Right cardiac atrium (tissue), 5 donors: ENCODE measurements around the gene CTDSPL. TPM values are rescaled to one million over a fixed set of nuclear protein-coding genes. Genes with fewer than 3 reads are reported as not detected.
A peak's percentile ranks its signal among the peaks of the same experiment; 100 is the strongest.
"Not testable (repeated sequence)": the region's sequence is repeated elsewhere in the genome, so short reads cannot be mapped to it uniquely, and the experiment has no call there.

Experiments used
- ATAC-seq, 2 donors: fragments of 200-7000 bp; cut with Tn5 transposase; one replicate each; pipeline versions ENCODE4 v1.8.0 to v1.9.1; 2020; ENCODE audit warnings: moderate library complexity in 2 of 2, mild to moderate bottlenecking in 1 of 2
- DNase-seq, 3 donors: peaks; one replicate each; pipeline ENCODE4 v3.0.0-alpha.2; 2020
- H3K27ac ChIP-seq: one replicate; pipeline ENCODE4 v1.5.1; 2013; ENCODE audit warnings: mild to moderate bottlenecking, low read length, control low read depth, moderate library complexity
- H3K27me3 ChIP-seq: one replicate; pipeline ENCODE4 v1.6.1; 2013; ENCODE audit not compliant: control insufficient read depth, insufficient read depth
- H3K4me1 ChIP-seq: one replicate; pipeline ENCODE4 v1.6.1; 2013; ENCODE audit warnings: low read length; ENCODE audit not compliant: control insufficient read depth, insufficient read depth
- H3K4me3 ChIP-seq: one replicate; pipeline ENCODE4 v1.5.1; 2013; ENCODE audit warnings: low read length, control low read depth
- H3K9me3 ChIP-seq: one replicate; pipeline ENCODE4 v1.6.1; 2013; ENCODE audit warnings: low read length; ENCODE audit not compliant: control insufficient read depth
- WGBS: extraction: QIAGEN DNeasy Blood & Tissue Kit; methylation state at CpG from one replicate; pipeline ENCODE4 v1.1.7; 2013; 5-methylcytosine and 5-hydroxymethylcytosine counted together
- intact Hi-C, 4 donors: fragments of 100-400 bp; cut with DNase I; formaldehyde crosslinking; loops; one replicate each; pipeline versions ENCODE4 v1.11.0 to v1.14.0; 2022 to 2023
- long read RNA-seq, 4 donors: library from polyadenylated mRNA; unstranded; transcript quantifications; one replicate each; pipeline ENCODE4 v2.0.0, GENCODE V29; 2020 to 2021
- polyA plus RNA-seq: library from polyadenylated mRNA; stranded (reverse); fragments of 200-250 nt; gene quantifications from one replicate; pipeline ENCODE4 v1.2.3, GENCODE V29; 2013
- total RNA-seq, 4 donors: library from RNA; stranded (reverse); fragmentation: NEBNext Ultra II Directional; extraction: Animal tissue kit (Norgen Biotek cat#: 25700); gene quantifications; one replicate each; pipeline ENCODE4 v1.2.1, GENCODE V29; 2021
- donor health status: healthy with polysubstance abuse.
- donor health status: DM: no; HTN: yes; CAD: no.
- donor health status: DM: no; HTN: no; CAD: no.
- donor health status: DM: no; HTN: yes; CAD: no; lungs with severe emphysema.
- donor health status: DM: yes; HTN: yes; CAD: no.

The CTDSPL gene, protein sequence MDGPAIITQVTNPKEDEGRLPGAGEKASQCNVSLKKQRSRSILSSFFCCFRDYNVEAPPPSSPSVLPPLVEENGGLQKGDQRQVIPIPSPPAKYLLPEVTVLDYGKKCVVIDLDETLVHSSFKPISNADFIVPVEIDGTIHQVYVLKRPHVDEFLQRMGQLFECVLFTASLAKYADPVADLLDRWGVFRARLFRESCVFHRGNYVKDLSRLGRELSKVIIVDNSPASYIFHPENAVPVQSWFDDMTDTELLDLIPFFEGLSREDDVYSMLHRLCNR
- 10 to 100 TPM; 38.3 to 50.9 (median 41.0) TPM for total RNA-seq
- 13.6 TPM for polyA plus RNA-seq
- long read RNA-seq, donor 1, full-length matches to known transcripts, result 59 of 84 reads
- long read RNA-seq, donor 1, partial matches to known transcripts, result 3 of 84 reads
- long read RNA-seq, donor 1, other reads (novel, unspliced or antisense), result 22 of 84 reads
- long read RNA-seq, donor 2, full-length matches to known transcripts, result 26 of 35 reads
- long read RNA-seq, donor 2, partial matches to known transcripts, result 1 of 35 reads
- long read RNA-seq, donor 2, other reads (novel, unspliced or antisense), result 8 of 35 reads
- long read RNA-seq, donor 3, full-length matches to known transcripts, result 5 of 43 reads
- long read RNA-seq, donor 3, partial matches to known transcripts, result 3 of 43 reads
- long read RNA-seq, donor 3, other reads (novel, unspliced or antisense), result 35 of 43 reads
- long read RNA-seq, donor 4, full-length matches to known transcripts, result 39 of 56 reads
- long read RNA-seq, donor 4, partial matches to known transcripts, result 1 of 56 reads
- long read RNA-seq, donor 4, other reads (novel, unspliced or antisense), result 16 of 56 reads

DNA sequence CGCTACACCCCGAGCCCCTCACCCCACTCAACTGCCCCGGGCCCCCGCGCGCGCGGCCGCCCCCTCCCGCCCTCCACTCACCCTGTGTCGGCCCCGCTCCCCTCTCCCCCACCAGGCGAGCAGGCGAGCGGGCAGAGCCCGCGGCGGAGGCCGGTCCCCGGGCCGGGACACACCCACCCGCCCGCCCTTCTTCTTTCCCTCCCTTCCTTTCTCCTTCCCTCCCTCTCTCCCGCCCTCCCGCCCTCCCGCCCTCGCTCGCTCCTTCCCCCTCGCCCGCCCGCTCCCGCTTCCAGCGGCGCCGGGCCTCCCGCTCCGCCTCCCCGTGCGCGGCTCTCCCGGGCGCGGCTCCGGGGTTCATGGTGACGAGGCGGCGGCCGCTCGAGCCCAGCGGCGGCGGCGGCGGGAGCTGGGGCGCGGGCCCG, at the start of gene CTDSPL:
CTDSPL (plus strand) TSS at position 261 of the 422 bp plus-strand sequence. CDS start 320 bp downstream, outside the sequence.
- H3K4me1 ChIP-seq, result peaks cover 11% of the 10 kb centered on the region
- H3K27ac ChIP-seq, result peak within 1 kb of the TSS; percentile 73
- under 1% methylated on average over 57 of the region's 57 CpGs for WGBS
- no peaks in the 10 kb centered on the region for H3K27me3 ChIP-seq
- peak within 1 kb of the TSS; percentile 93 for H3K4me3 ChIP-seq
- H3K9me3 ChIP-seq, result no peaks in the 10 kb centered on the region
- intact Hi-C loops, result no loop called here
- peak; percentile 59 to 85 (median 84) for DNase-seq
- peak; percentile 27 to 31 for ATAC-seq

- 68% methylated on average over 4 of the region's 4 CpGs for WGBS
- Histone ChIP-seq H3K4me1 (peaks cover 16% of the 10 kb centered on the region), H3K4me3 (no peak overlapping the region), H3K9me3 (no peaks in the 10 kb centered on the region), H3K27ac (no peak overlapping the region), H3K27me3 (no peaks in the 10 kb centered on the region)
- peak; percentile 52 to 67 for ATAC-seq
- intact Hi-C loops, result no loop called here
- DNase-seq, result peak; percentile 26 to 81 (median 65)
Observed at GRCh38 chr3:37812499-37812896, 49.2 kb upstream of the CTDSPL start.

GRCh38 chr3:37813403-37813802, 48.3 kb upstream of the CTDSPL start:
- WGBS, result 35% methylated on average over 1 of the region's 1 CpG
- no peaks in the 10 kb centered on the region for H3K9me3 ChIP-seq
- no peak for ATAC-seq
- intact Hi-C loops, result no loop called here
- H3K27ac ChIP-seq, result no peak overlapping the region
- no peak for DNase-seq
- no peak overlapping the region for H3K4me3 ChIP-seq
- peaks cover 16% of the 10 kb centered on the region for H3K4me1 ChIP-seq
- H3K27me3 ChIP-seq, result no peaks in the 10 kb centered on the region

DNA sequence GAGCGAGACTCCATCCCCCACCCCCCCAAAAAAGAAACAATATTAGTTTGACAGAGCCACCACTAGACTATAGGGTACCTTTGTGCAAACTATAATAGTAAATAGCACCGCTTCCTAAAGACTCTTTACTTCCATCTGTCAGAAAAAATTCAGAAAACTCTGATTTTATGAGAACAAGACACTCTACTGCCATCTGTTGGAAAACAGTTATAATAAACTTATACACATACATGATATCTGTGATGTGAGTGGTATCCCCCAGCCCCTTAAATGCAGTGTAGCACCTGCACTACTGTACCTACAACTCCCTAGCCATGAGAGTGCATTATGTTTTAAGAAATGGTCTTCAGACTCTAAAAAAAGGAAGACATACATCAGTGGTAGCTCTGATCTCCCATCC, 47.1 kb upstream of the CTDSPL start:
- H3K9me3 ChIP-seq, result no peaks in the 10 kb centered on the region
- no peak overlapping the region for H3K27ac ChIP-seq
- intact Hi-C loops, result no loop called here
- ATAC-seq (no peak), DNase-seq (no peak)
- whole genome bisulfite sequencing, result 86% methylated on average over 2 of the region's 2 CpGs
- no peak overlapping the region for H3K4me3 ChIP-seq
- H3K4me1 ChIP-seq, result peaks cover 16% of the 10 kb centered on the region
- no peaks in the 10 kb centered on the region for H3K27me3 ChIP-seq

DNA sequence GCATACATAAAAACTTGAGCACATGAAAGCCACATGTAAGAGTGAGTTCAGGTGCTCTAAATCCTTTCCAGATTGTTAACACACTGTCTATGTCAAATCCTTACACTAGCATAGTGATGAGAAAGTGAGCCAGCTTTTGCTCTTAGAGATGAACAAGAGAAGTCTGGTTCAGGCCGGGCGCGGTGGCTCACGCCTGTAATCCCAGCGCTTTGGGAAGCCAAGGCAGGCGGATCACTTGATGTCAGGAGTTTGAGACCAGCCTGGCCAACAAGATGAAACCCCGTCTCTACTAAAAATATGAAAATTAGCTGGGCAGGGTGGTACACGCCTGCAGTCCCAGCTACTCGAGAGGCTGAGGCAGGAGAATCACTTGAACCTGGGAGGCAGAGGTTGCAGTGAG, 46.5 kb upstream of the CTDSPL start:
- H3K4me3 ChIP-seq, H3K27ac ChIP-seq, intact Hi-C loops, H3K9me3 ChIP-seq, H3K27me3 ChIP-seq, DNase-seq, ATAC-seq: not testable (repeated sequence)
- WGBS, result 96% methylated on average over 9 of the region's 9 CpGs
- H3K4me1 ChIP-seq, result peaks cover 16% of the 10 kb centered on the region

DNA sequence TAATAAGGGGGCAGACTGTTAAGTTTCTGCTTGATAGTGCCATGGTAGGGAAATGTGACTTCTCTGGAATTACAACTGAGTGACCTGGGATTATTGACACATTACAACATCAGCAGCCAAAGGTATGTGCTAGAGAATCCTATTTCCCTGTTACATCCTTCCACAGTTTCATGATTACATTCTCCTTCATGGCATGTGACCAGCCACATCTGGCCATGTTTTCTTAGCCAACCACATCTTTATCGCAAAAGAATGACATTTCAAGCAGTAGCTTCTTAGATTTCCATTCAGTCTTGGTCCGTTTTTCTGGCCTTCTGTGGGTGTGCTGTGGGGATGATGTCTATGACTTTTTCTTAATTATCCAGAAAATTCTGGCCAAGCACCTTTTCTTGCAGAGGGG, 45.4 kb upstream of the CTDSPL start:
- H3K4me1 ChIP-seq, result peaks cover 13% of the 10 kb centered on the region
- intact Hi-C loops, result no loop called here
- no peak overlapping the region for H3K27ac ChIP-seq
- DNase-seq (no peak), ATAC-seq (no peak)
- H3K27me3 ChIP-seq, result no peaks in the 10 kb centered on the region
- no peak overlapping the region for H3K4me3 ChIP-seq
- no peaks in the 10 kb centered on the region for H3K9me3 ChIP-seq
- 70% methylated on average over 2 of the region's 2 CpGs for WGBS

DNA sequence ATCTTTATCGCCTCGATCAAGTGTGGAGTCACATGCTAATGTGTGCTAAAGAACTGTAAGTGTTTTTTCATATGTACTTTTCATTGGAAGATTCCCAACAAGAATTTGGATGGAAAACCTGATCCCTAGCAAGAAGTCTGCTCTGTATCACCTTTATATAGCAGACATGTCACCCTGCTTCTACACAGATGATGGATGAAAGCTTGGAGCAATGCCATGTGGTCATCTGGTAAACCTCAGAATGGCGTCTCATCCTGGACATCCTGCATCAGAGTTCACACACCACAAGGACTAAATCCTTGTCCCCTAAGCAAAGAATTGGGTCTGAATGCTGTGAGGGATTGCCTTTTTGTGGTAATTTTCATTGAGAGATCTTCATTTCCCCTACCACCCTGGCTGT, 42.1 kb upstream of the CTDSPL start:
- no peaks in the 10 kb centered on the region for H3K9me3 ChIP-seq
- intact Hi-C loops, result no loop called here
- ATAC-seq (no peak), DNase-seq (no peak)
- H3K4me1 ChIP-seq, result no peaks in the 10 kb centered on the region
- H3K27ac ChIP-seq, result no peak overlapping the region
- no peaks in the 10 kb centered on the region for H3K27me3 ChIP-seq
- WGBS, result 60% methylated on average over 3 of the region's 3 CpGs
- no peak overlapping the region for H3K4me3 ChIP-seq

DNA sequence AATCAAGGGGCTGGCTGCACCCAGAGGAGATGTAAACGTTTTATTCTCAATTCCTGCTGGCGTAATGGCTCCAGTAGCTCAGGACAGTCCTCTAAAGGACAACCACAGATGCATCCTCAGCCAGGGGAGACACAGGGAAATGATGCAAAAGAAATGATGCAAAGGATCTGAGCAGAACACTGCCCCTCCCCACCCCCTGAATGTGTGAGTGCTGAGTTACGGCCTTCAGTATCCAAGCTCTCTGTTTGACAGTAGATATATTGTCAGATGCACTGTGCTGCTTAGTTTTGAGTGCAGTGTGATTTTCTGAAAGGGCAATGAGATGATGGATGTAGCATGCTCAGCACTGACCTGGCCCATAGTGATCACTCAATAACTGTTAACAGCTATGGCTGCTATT, 41.4 kb upstream of the CTDSPL start:
- 69% methylated on average over 3 of the region's 3 CpGs for WGBS

GRCh38 chr3:37823189-37823588, 38.5 kb upstream of the CTDSPL start:
- intact Hi-C loops, result no loop called here
- ATAC-seq (no peak), DNase-seq (no peak)
- H3K4me3 ChIP-seq, result no peak overlapping the region
- WGBS, result 62% methylated on average over 4 of the region's 4 CpGs
- no peaks in the 10 kb centered on the region for H3K27me3 ChIP-seq
- no peak overlapping the region for H3K27ac ChIP-seq
- no peaks in the 10 kb centered on the region for H3K9me3 ChIP-seq
- no peaks in the 10 kb centered on the region for H3K4me1 ChIP-seq

More for the DNA sequence above, 41.4 kb upstream of the CTDSPL start:
- H3K4me3 ChIP-seq, result no peak overlapping the region
- ATAC-seq (no peak), DNase-seq (no peak)
- no peak overlapping the region for H3K27ac ChIP-seq
- no peaks in the 10 kb centered on the region for H3K9me3 ChIP-seq
- intact Hi-C loops, result no loop called here
- H3K27me3 ChIP-seq, result no peaks in the 10 kb centered on the region
- H3K4me1 ChIP-seq, result no peaks in the 10 kb centered on the region

- ATAC-seq (no peak), DNase-seq (no peak)
- 77% methylated on average over 9 of the region's 9 CpGs for WGBS
- Histone ChIP-seq H3K4me3 (no peak overlapping the region), H3K4me1 (no peaks in the 10 kb centered on the region), H3K27me3 (no peaks in the 10 kb centered on the region), H3K9me3 (no peaks in the 10 kb centered on the region), H3K27ac (no peak overlapping the region)
- intact Hi-C loops, result no loop called here
Observed at GRCh38 chr3:37824090-37824953, 37.4 kb upstream of the CTDSPL start.
